GM10266 (cell line): ENCODE data around the gene CFAP299.
A peak's percentile ranks its signal among the peaks of the same experiment; 100 is the strongest.

Source experiments
- DNase-seq: peaks from one replicate; pipeline ENCODE4 v3.0.0; 2012; ENCODE audit errors: extremely low spot score
- CTCF ChIP-seq: IDR thresholded peaks from 2 replicates; pipeline ENCODE4 v1.5.1; 2012; ENCODE audit warnings: mild to moderate bottlenecking, low read depth; ENCODE audit not compliant: control insufficient read depth, insufficient read depth; ENCODE audit errors: missing control alignments

The CFAP299 gene

DNA sequence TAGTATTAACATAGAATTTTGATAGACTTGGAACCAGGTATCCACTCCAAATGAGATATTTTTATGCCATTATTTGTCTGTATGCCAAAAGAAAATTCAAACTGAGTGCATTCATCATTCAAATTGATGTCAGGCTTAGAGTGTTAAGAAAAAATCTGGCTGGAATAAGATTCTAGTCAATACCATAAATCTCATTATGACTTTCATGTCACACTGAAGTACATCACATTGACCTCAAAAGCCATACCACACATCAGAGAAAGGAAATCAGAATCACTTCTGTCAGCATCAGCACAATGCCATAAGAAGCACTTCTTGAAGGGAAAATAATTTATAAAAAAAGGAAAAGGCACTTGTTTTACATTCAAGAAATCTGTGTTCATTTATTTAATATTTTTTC is 575.9 kb downstream of the CFAP299 start:
- no peak for DNase-seq
- TF ChIP-seq CTCF = no peak

- TF ChIP-seq CTCF = no peak
- DNase-seq = no peak
Observed at GRCh38 chr4:80912350-80912749, 576.8 kb downstream of the CFAP299 start.

GRCh38 chr4:80913381-80913780 is 577.9 kb downstream of the CFAP299 start:
- DNase-seq = peak; percentile 8
- TF ChIP-seq CTCF = no peak

GRCh38 chr4:80916770-80917169 is 581.2 kb downstream of the CFAP299 start:
- no peak for TF ChIP-seq CTCF
- no peak for DNase-seq

DNA sequence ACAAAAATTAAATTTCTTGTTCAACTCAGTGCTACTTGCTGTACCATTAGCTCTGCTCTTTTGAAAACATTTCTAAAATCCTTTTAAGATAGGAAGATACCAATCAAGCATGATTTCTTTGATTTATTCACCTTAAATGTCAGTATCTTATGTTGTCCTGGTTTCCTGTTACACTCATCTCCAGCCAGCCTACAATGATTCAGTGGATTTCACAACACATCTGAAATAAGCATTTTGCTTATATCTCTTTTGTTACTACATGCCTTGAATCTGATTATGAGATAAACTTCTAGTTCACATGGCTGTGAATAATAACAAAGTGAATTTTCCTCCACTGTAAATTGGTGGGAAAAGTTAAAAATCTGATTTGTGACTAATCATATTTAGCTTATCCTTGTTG is 582.5 kb downstream of the CFAP299 start:
- no peak for DNase-seq

DNA sequence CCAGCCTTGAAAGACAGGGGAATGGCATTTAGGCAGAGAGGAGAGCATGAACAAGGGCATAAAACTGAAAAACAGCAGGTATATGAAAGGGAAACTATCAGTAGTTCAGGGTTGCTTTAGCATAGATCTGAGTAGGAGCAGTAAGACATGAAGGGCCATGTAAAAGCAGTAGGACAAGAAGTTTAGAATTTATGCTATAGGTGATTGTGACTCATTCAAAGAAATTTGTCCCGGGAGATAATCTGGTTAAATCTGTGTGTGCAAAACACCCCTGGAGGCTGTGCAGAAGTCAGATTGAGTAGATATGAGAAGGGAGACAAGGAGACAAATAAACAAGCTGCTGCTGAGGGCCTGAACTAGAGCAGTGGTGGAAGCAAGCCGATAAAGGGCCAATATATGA is 585.9 kb downstream of the CFAP299 start:
- TF ChIP-seq CTCF = no peak
- no peak for DNase-seq

More for the DNA sequence above, 582.5 kb downstream of the CFAP299 start:
- no peak for TF ChIP-seq CTCF

DNA sequence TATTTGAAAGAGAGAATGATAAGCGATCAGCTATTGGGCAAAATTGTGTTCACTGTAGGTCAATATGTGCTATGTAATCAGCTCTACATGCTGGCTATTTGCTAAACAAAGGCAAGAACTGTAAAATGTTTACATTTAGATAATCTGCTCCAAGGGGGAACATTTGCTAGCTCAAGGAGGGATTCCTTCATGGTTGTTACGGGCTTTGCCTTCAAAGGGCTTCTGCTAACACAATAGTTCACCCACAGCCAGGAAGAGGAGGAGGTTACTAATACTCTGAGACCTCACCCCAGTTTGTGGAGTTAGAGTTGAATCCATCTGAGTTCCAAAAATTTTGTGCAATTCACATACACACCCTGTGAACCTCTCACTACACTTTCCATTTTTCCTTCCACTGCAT is 587.4 kb downstream of the CFAP299 start:
- TF ChIP-seq CTCF = no peak
- no peak for DNase-seq

- no peak for DNase-seq
- TF ChIP-seq CTCF = no peak
Observed at GRCh38 chr4:80925293-80925692, 589.8 kb downstream of the CFAP299 start.
